ENCODE measurements around the gene WFDC9.
"Not testable (repeated sequence)": the region's sequence is repeated elsewhere in the genome, so short reads cannot be mapped to it uniquely, and the experiment has no call there.

The WFDC9 gene

DNA sequence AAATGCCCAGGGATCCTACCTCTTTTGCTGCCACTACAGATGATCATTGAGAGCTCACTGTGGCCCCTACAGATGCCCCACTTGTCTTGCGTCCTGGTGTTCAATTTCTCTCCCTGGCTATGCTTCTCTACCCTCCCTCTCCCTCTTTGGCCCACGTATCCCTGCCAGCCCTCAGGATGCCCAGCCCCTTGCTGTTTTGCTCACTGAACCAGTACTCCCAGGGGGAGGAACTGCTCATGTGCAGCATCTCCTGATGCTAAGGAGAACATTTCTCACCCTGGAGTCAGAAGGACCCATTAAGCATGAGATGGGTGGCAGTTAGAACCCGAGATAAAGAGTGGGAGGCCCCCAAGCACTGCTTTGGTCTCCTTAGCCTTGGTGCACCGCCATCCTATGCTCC is at the start of gene WFDC9:
WFDC9 (minus strand) TSS at position 101 of the 400 bp plus-strand sequence. CDS start 21,103 bp downstream, outside the sequence.
- DNase-seq (ENCODE audit: low read depth): no peak
- H3K4me3 ChIP-seq (ENCODE audit: low read depth, low read length): no peak within 1 kb of the TSS
- TF ChIP-seq, protein P1, sequence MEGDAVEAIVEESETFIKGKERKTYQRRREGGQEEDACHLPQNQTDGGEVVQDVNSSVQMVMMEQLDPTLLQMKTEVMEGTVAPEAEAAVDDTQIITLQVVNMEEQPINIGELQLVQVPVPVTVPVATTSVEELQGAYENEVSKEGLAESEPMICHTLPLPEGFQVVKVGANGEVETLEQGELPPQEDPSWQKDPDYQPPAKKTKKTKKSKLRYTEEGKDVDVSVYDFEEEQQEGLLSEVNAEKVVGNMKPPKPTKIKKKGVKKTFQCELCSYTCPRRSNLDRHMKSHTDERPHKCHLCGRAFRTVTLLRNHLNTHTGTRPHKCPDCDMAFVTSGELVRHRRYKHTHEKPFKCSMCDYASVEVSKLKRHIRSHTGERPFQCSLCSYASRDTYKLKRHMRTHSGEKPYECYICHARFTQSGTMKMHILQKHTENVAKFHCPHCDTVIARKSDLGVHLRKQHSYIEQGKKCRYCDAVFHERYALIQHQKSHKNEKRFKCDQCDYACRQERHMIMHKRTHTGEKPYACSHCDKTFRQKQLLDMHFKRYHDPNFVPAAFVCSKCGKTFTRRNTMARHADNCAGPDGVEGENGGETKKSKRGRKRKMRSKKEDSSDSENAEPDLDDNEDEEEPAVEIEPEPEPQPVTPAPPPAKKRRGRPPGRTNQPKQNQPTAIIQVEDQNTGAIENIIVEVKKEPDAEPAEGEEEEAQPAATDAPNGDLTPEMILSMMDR (IDR thresholded peaks at IDR 0.05; ENCODE audit: low read depth, low read length, missing control alignments): no peak

GRCh38 chr20:45679650-45680049 is 48.6 kb upstream of the WFDC9 start:
- no peak for DNase-seq (ENCODE audit: low read depth)
- TF ChIP-seq, protein P1 (IDR thresholded peaks at IDR 0.05; ENCODE audit: low read depth, low read length, missing control alignments): no peak
- no peak overlapping the region for H3K4me3 ChIP-seq (ENCODE audit: low read depth, low read length)

DNA sequence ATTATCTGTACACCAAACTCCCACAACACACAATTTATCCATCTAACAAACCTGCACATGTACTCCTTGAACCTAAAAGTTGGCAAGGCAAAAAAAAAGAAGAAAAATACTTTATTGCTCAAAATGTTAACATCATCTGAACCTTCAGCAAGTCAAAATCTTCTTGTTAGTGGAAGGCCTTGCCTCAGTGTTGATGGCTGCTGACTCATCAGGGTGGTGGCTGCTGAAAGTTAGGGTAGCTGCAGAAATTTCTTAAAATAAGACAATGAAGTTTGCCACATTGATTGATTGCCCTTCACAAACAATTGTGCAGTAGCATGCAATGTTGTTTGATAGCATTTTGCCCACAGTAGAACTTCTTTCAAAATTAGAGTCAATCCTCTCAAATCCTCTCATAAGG is 41.7 kb upstream of the WFDC9 start:
- TF ChIP-seq, protein P1 (IDR thresholded peaks at IDR 0.05; ENCODE audit: low read depth, low read length, missing control alignments): no peak
- no peak for DNase-seq (ENCODE audit: low read depth)

GRCh38 chr20:45670139-45670538 is 39.1 kb upstream of the WFDC9 start, which contains the start of gene WFDC11:
Gene WFDC11 (minus strand): TSS chr20:45670239. CDS start chr20:45650600, 19,639 bp downstream.
- H3K4me3 ChIP-seq (ENCODE audit: low read depth, low read length): no peak within 1 kb of the TSS
- DNase-seq (ENCODE audit: low read depth): no peak
- TF ChIP-seq, protein P1 (IDR thresholded peaks at IDR 0.05; ENCODE audit: low read depth, low read length, missing control alignments): no peak

More for the DNA sequence above, 41.7 kb upstream of the WFDC9 start:
- no peak overlapping the region for H3K4me3 ChIP-seq (ENCODE audit: low read depth, low read length)

DNA sequence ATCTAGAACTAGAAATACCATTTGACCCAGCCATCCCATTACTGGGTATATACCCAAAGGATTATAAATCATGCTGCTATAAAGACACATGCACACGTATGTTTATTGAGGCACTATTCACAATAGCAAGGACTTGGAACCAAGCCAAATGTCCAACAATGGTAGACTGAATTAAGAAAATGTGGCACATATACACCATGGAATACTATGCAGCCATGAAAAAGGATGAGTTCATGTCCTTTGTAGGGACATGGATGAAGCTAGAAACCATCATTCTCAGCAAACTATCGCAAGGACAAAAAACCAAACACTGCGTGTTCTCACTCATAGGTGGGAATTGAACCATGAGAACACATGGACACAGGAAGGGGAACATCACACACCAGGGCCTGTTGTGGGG is 26.0 kb upstream of the WFDC9 start:
- H3K4me3 ChIP-seq (ENCODE audit: low read depth, low read length); DNase-seq (ENCODE audit: low read depth): not testable (repeated sequence)

DNA sequence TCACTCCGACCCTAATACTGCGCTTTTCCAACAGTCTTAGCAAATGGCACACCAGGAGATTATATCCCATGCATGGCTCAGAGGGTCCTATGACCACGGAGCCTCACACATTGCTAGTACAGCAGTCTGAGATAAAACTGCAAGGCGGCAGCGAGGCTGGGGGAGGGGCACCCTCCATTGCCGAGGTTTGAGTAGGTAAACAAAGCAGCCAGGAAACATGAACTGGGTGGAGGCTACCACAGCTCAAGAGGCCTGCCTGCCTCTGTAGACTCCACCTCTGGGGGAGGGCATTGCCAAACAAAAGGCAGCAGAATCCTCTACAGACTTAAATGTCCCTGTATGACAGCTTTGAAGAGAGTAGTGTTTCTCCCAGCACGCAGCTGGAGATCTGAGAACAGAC is 20.6 kb upstream of the WFDC9 start:
- not testable (repeated sequence) for H3K4me3 ChIP-seq (ENCODE audit: low read depth, low read length); DNase-seq (ENCODE audit: low read depth)

DNA sequence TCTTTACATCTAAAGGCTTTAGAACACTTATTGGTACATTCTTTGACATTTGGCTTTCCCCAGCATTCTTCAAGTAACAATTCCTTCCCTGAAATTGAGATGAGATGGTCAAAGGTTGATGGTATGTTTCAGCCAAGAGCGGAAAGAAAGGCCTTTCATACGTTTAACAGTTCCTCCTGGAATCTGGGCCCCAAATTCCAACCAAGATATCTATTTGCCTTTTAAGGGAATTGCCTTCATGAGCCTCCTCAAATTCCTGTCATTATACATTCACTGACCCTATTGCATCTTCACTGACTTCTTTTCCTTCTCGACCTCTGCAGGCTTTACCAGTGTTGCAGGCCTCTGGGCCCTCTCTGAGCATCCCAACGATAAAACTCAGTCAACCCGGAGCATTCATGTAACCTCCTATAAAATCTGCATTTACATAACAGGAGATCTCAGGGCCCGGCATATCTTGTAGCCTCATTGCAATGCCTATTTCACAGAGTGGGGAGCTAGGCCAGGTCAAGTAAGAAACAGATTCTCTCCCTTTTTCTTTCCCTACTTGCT is 18.3 kb upstream of the WFDC9 start:
- TF ChIP-seq, protein P1 (IDR thresholded peaks at IDR 0.05; ENCODE audit: low read depth, low read length, missing control alignments): no peak
- no peak overlapping the region for H3K4me3 ChIP-seq (ENCODE audit: low read depth, low read length)
- no peak for DNase-seq (ENCODE audit: low read depth)

- TF ChIP-seq, protein P1 (IDR thresholded peaks at IDR 0.05; ENCODE audit: low read depth, low read length, missing control alignments): no peak
- H3K4me3 ChIP-seq (ENCODE audit: low read depth, low read length): no peak overlapping the region
- no peak for DNase-seq (ENCODE audit: low read depth)
Observed at GRCh38 chr20:45647441-45648050, 16.5 kb upstream of the WFDC9 start.

Data from GM12864 (cell line).